Thyroid gland (tissue), 4 donors: ENCODE measurements around the gene UPK2.

Source experiments
- CTCF ChIP-seq, 6 experiments: fragments of 200-600 bp in 3 of 6; fragments of 450-650 bp in 3 of 6; sonication (generic) in 3 of 6; IDR thresholded peaks; one replicate each; pipeline ENCODE4 v1.5.1; 2016 to 2019; ENCODE audit warnings: antibody characterized with exemption in 6 of 6, mild to moderate bottlenecking in 2 of 6, inconsistent platforms in 1 of 6, moderate library complexity in 1 of 6
- POLR2A ChIP-seq, 2 donors: fragments of 450-650 bp; IDR thresholded peaks; one replicate each; pipeline ENCODE4 v1.6.1; 2017; ENCODE audit warnings: antibody characterized with exemption in 2 of 2, mild to moderate bottlenecking in 2 of 2, moderate library complexity in 1 of 2

- TF ChIP-seq CTCF (IDR thresholded peaks at IDR 0.05) (no peak), POLR2A (IDR thresholded peaks at IDR 0.05) (no peak)
These were observed 1.5 kb downstream of the UPK2 start for GRCh38 chr11:118957549-118957948.
